HL-60 (cell line): Measurements from ENCODE around the gene CTF1.
A peak's percentile ranks its signal among the peaks of the same experiment; 100 is the strongest.
"Not testable (repeated sequence)": the region's sequence is repeated elsewhere in the genome, so short reads cannot be mapped to it uniquely, and the experiment has no call there.

Experiments used
- DNase-seq, 2 experiments: peaks; one replicate each; pipeline ENCODE4 v3.0.0-alpha.2; 2010 to 2020; ENCODE audit warnings: low read depth in 1 of 2, low spot score in 1 of 2
- H3K27ac ChIP-seq: fragments of 250-450 bp; sonication (Bioruptor Pico); replicated peaks from 2 replicates; pipeline ENCODE4 v1.5.1; 2020; ENCODE audit warnings: mild to moderate bottlenecking, moderate library complexity
- H3K27me3 ChIP-seq: fragments of 250-450 bp; sonication (Bioruptor Pico); 2 replicates; pipeline ENCODE4 v1.5.1; 2021; ENCODE audit warnings: mild to moderate bottlenecking, moderate library complexity; ENCODE audit not compliant: insufficient read depth, poor library complexity, severe bottlenecking
- H3K4me3 ChIP-seq: replicated peaks from 2 replicates; pipeline ENCODE4 v1.5.1; 2011; ENCODE audit warnings: mild to moderate bottlenecking, control low read depth, low read length; ENCODE audit not compliant: insufficient read depth
- GABPA ChIP-seq: IDR thresholded peaks from 2 replicates; pipeline ENCODE4 v1.6.1; 2012; ENCODE audit warnings: low read depth
- POLR2AphosphoS5 ChIP-seq: IDR thresholded peaks from 2 replicates; pipeline ENCODE4 v1.6.1; 2012; ENCODE audit warnings: low read depth
- SPI1 ChIP-seq: IDR thresholded peaks from 2 replicates; pipeline ENCODE4 v1.6.1; 2012; ENCODE audit warnings: low read depth, mild to moderate bottlenecking, borderline replicate concordance
- TF ChIP-seq, protein P1 (sequence below): IDR thresholded peaks from 2 replicates; pipeline ENCODE4 v1.6.1; 2012; ENCODE audit warnings: low read depth; ENCODE audit not compliant: insufficient replicate concordance
- TF ChIP-seq, protein P2 (sequence below): IDR thresholded peaks from one replicate; pipeline ENCODE4 v1.5.1; 2011; ENCODE audit warnings: low read length, control low read depth, inconsistent platforms; ENCODE audit not compliant: insufficient read depth

The CTF1 gene

DNA sequence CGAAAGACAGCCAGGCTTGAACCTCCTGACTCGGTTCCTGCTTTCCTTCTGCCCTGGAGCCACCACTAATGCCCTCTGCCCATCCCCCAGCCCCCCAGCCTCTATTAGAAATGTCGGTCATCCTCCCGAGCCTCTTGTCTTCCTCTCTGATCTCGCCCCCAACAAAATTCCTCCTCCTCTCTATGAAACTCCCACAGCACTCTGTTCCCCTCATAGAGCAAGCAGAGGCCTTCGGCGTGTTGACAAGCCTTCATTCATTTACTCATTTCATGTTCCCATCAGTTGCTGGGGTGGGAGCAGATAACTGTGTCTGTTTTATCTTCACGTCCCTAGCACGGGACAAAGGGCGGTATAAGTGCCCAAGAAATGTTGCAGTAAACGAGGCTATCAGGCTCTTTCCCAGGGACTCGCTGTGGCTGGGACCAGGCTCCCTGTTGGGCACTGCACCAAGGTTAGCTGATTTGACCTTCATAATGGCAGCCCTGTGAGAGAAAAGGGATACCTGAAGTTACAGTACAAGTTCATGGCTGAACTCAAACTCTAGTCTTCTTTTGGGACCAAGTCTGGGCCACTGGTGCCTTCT is 34.7 kb downstream of the CTF1 start:
- Histone ChIP-seq H3K27me3 (no peaks in the 10 kb centered on the region), H3K27ac (no peak overlapping the region), H3K4me3 (no peak overlapping the region)
- TF ChIP-seq POLR2AphosphoS5 (no peak), GABPA (no peak), SPI1 (no peak)
- TF ChIP-seq, protein P1, sequence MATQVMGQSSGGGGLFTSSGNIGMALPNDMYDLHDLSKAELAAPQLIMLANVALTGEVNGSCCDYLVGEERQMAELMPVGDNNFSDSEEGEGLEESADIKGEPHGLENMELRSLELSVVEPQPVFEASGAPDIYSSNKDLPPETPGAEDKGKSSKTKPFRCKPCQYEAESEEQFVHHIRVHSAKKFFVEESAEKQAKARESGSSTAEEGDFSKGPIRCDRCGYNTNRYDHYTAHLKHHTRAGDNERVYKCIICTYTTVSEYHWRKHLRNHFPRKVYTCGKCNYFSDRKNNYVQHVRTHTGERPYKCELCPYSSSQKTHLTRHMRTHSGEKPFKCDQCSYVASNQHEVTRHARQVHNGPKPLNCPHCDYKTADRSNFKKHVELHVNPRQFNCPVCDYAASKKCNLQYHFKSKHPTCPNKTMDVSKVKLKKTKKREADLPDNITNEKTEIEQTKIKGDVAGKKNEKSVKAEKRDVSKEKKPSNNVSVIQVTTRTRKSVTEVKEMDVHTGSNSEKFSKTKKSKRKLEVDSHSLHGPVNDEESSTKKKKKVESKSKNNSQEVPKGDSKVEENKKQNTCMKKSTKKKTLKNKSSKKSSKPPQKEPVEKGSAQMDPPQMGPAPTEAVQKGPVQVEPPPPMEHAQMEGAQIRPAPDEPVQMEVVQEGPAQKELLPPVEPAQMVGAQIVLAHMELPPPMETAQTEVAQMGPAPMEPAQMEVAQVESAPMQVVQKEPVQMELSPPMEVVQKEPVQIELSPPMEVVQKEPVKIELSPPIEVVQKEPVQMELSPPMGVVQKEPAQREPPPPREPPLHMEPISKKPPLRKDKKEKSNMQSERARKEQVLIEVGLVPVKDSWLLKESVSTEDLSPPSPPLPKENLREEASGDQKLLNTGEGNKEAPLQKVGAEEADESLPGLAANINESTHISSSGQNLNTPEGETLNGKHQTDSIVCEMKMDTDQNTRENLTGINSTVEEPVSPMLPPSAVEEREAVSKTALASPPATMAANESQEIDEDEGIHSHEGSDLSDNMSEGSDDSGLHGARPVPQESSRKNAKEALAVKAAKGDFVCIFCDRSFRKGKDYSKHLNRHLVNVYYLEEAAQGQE, result no peak
- TF ChIP-seq, protein P2, sequence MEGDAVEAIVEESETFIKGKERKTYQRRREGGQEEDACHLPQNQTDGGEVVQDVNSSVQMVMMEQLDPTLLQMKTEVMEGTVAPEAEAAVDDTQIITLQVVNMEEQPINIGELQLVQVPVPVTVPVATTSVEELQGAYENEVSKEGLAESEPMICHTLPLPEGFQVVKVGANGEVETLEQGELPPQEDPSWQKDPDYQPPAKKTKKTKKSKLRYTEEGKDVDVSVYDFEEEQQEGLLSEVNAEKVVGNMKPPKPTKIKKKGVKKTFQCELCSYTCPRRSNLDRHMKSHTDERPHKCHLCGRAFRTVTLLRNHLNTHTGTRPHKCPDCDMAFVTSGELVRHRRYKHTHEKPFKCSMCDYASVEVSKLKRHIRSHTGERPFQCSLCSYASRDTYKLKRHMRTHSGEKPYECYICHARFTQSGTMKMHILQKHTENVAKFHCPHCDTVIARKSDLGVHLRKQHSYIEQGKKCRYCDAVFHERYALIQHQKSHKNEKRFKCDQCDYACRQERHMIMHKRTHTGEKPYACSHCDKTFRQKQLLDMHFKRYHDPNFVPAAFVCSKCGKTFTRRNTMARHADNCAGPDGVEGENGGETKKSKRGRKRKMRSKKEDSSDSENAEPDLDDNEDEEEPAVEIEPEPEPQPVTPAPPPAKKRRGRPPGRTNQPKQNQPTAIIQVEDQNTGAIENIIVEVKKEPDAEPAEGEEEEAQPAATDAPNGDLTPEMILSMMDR, result no peak
- DNase-seq, result no peak

DNA sequence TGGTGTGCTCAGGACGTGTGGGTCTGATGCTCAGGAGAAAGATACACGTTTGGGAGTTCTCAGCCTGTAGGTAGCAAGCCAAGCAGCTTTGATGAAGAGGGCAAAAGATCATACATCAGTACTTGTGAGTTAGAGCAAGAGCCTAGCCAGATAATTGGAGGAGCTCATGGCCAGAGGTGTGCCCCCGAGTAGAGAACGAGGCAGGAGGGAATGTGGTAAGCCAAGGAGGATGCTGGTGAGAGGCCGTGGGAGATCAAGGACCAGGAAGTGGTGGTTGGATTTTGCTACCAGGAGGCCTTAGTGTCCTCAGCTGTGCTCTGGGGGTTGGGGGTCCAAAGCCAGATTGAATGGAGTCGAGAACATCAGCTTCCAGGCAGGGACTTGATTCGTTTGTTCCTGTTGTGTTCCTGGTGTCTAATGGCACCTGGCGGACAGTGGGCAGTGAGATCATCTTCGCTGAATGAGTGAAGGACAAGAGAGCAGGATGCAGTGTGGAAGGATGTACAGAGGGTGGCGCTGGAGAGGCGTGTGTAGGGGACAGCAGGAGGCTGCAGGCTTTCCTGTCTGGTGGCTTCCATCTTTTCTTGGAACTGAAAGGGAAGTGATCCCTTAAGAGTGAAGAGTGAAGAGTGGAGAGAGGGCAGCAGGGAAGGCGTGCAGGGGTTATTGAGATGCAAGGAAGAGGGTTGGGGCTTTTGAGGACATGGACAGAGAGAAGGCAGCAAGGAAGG is 38.6 kb downstream of the CTF1 start:
- TF ChIP-seq, protein P2, result peak; percentile 70
- no peak for TF ChIP-seq GABPA
- no peak for TF ChIP-seq SPI1
- H3K4me3 ChIP-seq, result no peak overlapping the region
- no peaks in the 10 kb centered on the region for H3K27me3 ChIP-seq
- no peak overlapping the region for H3K27ac ChIP-seq
- DNase-seq, result peak; percentile 64 to 73

DNA sequence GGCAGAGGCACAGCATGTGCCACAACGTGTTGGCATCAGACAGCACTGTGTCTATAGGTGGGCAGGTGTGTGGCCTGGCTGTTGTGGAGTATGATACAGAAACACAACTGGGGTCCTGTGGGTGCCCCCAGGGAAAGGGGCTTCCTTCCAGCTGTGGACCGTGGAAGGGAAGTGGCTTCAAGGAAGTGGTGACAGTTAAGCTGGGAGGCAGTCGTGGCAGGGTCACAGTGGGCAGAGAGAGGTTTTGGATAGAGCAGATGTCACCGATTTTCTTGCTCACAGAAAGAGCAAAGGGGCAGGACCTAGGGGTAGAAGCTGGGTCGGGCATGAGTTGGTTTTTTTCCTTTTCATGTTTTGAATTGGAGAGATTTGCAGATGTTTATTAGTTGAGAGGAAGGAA is 41.3 kb downstream of the CTF1 start:
- TF ChIP-seq SPI1 (peak; percentile 50; the same call in 1 of the 2 replicates), POLR2AphosphoS5 (0 out of 2 replicates have a peak, but pooled peaks have one; percentile 48), GABPA (no peak)
- TF ChIP-seq, protein P1, result no peak
- TF ChIP-seq, protein P2, result no peak
- DNase-seq, result peak in 1 of 2 experiments; percentile 42
- Histone ChIP-seq H3K27me3 (no peaks in the 10 kb centered on the region), H3K27ac (peak overlapping the region; percentile 34), H3K4me3 (no peak overlapping the region)

DNA sequence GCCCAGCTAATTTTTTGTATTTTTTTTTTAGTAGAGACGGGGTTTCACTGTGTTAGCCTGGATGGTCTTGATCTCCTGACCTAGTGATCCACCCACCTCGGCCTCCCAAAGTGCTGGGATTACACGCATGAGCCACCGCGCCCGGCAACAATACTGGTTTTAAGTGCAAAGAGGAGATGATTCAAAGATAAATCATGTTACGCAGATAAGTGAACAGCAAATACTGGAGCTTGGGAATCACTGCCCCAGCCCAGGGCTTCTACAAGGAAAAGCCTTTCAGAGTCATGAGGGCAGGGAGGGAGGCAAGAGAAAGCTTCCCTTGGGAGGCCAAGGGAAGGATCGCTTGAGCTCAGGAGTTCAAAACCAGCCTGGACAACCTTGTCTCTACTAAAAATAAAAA is 43.2 kb downstream of the CTF1 start:
- H3K4me3 ChIP-seq, H3K27ac ChIP-seq, H3K27me3 ChIP-seq, DNase-seq: not testable (repeated sequence)
